ENCODE measurements around the gene JKAMP.

DNA sequence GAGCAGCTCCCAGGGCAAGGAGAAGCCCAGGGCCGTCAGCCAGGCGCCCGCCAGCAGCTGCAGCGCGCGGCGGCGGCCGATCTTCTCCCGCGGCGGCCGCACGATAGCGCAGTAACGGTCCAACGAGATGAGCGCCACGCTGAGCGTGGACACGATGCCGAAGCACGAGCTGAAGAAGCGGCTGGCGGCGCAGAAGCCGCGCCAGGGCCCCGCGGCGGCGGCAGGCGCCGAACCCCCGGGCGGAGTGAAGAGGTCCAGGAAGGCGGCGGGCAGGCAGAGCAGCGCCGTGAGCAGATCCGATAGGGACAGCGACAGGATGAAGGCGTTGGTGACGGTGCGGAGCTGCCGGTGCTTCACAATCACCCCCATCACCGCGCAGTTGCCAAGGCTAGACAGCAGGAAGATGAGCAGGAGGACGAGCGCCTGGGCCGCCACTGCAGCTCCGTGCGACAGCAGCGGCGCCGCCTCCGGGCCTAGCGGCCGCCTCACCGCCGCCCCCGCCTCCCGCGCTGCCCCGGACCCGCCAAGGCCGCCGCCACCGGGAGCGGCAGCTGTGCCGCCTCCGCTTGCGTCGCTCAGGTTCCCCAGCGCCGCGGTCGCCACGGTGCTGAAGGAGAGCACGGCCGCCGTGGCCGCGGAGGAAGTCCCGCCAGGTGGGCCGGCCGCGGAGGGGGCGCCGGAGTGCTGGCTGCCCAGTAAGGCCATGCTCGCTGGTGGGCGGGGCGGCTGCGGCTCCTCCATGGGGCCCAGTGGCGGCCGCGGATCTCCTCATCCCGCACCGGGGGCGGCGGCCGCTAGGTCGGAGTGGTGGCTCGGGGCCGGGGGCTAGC lies 19.6 kb upstream of the JKAMP start:
- TF ChIP-seq YY1 (IDR thresholded peaks at IDR 0.05; ENCODE audit: insufficient read depth, insufficient read length) (no peak), ZNF274 (IDR thresholded peaks at IDR 0.05; ENCODE audit: low read depth, low read length) (no peak)

Data from NT2/D1 (cell line).